NOMO-1 treated with dmso at 0.1 percent for 144 hours (cell line): Measurements from ENCODE around the gene SLC5A3.

Experiments used
- DNase-seq: peaks from one replicate; lab custom pipeline; 2025; ENCODE audit not compliant: unreplicated experiment; lab: John Stamatoyannopoulos, UW

Gene SLC5A3

GRCh38 chr21:34065027-34065426, 8.4 kb upstream of the SLC5A3 start:
- DNase-seq = no peak

- no peak for DNase-seq
Measured at GRCh38 chr21:34071683-34072082, 1.7 kb upstream of the SLC5A3 start.

- DNase-seq = no peak
Measured at GRCh38 chr21:34072145-34073031, 990 bp upstream of the SLC5A3 start.

DNA sequence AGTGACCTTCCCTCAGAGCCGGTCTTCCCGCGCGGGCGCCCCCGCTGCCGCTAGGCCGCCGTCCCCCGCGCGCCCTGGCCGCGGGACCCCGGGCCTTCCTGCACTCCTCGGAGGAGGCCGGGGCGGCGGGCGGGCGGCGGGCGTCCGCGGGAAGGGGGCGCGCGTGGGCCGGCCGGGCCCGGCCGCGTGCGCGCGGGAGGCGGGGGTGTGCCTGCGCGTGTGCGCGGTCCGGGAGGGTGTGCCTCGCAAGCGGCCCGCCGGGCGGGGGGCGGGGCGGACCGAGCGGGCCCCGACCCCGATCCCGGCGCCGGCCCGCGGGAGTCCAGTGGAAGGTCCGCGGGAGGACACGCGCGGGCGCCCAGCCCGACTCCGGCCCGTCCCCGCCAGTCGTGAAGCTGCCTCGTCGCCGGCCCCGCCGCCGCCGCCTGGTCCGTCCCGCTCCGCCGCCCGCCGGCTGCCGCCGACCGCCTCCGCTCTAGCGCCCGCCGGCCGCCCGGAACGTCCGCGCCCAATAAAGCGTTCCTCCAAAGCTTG, 438 bp downstream of the SLC5A3 start:
- no peak for DNase-seq

- DNase-seq = no peak
Measured at GRCh38 chr21:34074283-34075090, 1.1 kb downstream of the SLC5A3 start.

GRCh38 chr21:34075091-34075425, 1.7 kb downstream of the SLC5A3 start:
- DNase-seq = no peak

GRCh38 chr21:34075760-34076660, 2.6 kb downstream of the SLC5A3 start:
- no peak for DNase-seq

- no peak for DNase-seq
Measured at GRCh38 chr21:34076835-34077234, 3.5 kb downstream of the SLC5A3 start.

DNA sequence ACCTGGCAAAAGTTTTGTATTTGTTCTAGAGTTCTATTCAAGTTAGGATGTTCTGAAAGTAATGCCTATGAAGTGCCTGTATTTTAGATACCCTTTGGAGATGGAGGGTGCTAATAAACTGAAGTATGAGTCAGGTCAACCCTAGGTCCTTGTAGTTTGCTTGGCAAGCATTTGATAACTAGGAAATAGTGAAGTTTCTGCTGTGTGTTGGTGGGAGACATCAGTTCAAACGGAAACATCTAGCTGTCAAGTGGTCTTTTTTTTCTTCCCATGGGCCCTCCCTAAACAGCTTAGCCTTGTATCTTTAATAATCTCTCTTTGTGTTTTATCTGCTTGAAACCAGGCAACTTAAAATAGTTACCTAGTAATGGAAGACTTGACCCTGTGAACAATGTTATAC, 4.5 kb downstream of the SLC5A3 start:
- no peak for DNase-seq

DNA sequence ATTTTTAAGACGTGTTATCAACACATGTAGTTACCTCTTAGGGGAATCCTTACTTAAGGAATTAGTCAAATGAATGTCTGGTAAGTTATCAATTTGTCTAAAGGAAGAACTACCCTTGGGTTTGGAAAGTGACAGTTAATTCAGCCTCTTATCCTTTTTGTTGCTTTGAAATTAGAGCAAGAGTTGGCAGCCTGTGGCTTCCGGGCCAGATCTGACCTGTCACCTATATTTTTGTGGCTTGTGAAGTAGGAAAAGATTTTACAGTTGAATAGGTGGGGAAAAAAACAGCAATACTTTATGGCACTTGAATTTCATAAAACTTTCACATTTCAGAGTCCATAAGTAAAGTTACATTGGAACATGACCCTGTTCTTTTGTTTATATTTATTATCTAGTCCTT, 5.5 kb downstream of the SLC5A3 start:
- DNase-seq = no peak

GRCh38 chr21:34080710-34081109, 7.3 kb downstream of the SLC5A3 start:
- no peak for DNase-seq

DNA sequence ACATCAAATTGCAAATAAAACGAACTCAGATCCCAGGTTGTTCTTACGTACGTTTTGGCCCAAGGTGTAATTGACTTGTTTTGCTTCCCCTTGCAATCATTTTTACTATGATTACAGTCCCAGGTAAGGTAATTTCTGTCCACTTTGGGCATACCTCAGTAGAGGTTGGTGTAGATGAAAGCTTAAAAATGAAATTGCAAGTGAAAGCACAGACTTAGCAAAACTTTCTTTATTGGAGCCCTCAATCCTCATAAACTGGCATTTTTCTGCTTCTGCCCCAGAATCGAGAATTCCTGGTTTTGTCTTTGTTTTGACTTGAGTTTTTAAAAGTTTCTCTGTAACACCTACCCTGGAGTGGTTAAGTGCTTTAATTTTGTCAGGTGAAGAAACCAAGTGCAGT, 9.4 kb downstream of the SLC5A3 start:
- no peak for DNase-seq

DNA sequence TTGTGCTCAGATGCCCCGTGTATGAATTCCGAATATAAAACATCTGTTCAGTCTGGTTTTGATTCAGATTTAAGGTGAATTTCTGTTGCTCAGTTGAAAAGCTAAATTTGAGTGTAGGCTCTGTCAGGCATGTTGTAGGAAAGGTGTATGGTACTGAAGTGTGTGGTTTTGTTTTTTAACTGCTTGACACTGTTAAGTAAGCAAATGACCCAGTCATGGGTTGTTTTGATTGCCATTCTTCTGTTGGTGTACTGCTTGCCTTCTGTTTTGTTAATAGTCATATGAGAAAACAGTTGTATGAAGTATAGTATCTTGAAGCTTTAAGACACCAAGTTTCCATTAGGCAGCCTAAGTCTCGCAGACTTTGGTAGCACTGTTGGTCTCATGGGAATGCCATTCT, 10.0 kb downstream of the SLC5A3 start:
- no peak for DNase-seq

- DNase-seq = no peak
Measured at GRCh38 chr21:34085129-34085528, 11.8 kb downstream of the SLC5A3 start.

GRCh38 chr21:34086887-34087306, 13.5 kb downstream of the SLC5A3 start:
- DNase-seq = no peak

DNA sequence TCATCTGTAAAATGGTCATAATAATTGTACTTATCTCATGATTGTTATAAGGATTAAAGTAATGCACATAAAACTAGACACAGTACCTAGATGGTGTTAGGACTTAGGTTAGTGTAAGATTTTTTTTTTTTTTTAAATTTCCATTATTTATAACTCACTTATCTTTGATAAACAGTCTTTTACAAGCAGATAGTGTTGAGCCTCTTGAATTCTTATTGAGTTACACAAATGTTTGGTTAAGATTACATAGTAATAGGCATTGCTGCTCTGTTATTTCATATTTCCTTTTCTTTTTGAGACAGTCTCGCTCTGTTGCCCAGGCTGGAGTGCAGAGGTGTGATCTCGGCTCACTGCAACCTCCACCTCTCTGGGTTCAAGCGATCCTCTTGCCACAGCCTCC, 15.4 kb downstream of the SLC5A3 start:
- DNase-seq = no peak

DNA sequence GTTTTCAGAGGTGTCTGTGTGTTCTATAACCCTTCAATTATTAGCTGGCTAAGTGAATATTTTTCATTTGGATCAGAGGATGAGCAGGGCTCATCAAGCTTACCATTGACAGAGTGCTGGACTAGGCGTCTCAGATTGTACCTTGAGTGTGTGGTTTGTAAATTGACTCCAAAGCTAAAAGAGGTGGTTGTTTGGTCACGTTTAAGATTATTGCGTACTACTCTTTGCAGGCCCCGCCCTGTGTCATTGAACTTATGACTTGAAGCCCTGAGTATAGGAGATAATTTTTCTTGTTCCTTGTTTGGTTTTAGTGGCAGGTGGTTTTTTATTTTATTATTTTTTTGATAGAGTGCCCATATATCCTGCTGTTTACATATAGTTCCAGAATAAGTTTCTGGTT, 17.7 kb downstream of the SLC5A3 start:
- no peak for DNase-seq

DNA sequence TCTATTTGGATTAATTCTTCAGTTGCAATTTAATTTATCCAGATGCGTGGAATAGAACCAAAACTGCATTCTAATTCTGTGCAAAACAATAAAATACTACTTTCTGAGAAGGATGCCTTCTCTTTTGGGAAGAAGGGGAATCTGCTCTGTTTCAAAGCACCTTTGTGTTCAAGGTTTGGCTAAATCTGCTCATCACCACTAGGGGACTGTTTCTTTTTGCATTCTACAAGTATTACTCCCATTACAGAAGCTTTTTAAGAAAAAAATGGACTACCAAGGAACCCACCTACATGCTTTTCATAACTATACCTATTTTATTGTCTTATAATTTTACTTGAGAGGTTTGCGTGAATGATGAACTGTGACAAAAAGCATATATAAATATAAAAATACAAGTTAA, 18.2 kb downstream of the SLC5A3 start:
- DNase-seq = no peak

GRCh38 chr21:34092262-34092921, 19.0 kb downstream of the SLC5A3 start:
- DNase-seq = peak; percentile 26

GRCh38 chr21:34093083-34093482, 19.7 kb downstream of the SLC5A3 start:
- peak; percentile 23 for DNase-seq
